ENCODE data around the gene TAPBP. TPM values are rescaled to one million over a fixed set of nuclear protein-coding genes. Genes with fewer than 3 reads are reported as not detected.

Gene TAPBP
- total and polyA plus RNA-seq, 9 of the 15 experiments (the other 6 are each of a cell fraction or from before 2014, with no cell fraction given) = 5.6 to 74.0 (median 22.3) TPM

DNA sequence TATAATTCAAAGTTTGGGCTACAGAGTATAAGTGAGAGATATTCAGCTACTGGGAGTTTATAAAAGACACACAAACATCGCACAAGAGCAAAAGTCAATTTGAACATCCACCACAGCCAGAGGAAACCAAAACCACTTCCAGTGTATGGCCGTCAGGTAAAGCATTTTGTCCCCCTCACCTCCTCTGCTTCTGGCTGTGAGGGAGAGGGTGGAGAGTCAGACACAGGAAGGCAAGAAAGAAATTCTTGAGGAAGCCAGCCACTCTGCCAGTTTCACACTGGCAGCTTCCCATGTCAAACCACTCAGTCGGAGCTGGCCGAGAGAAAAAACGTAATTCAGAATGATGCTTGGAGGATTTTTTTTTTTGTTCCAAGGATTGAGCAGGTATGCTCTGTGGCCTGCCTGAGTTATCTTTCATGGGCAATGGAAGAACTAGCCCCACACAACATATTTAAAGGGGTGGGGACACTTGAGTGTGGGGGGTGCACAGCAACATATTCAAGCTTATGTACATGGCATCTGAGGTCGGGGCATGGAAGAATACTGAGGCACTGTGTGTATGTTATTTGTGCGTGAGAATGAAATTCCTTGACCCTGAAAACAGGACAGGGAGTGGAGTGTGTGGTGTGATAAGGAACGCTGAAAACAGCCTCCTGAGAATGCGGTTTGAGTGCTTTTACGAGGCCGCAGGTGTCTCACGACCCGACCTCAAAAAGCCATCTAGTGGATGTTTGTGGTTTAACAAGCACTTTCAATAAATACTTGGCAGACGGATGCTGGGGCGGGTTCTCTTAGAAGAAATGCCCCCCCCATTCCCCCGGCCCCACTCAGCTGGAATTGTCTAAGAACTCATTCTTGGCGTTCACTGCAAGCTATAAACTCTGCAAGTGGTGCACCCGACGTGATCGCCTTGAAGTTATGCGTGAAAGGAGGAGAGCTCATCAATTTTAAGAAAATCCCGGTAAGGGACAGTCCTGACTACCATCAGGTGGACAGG is 31.1 kb upstream of the TAPBP start (continued):
- TF ChIP-seq E2F8 (IDR thresholded peaks at IDR 0.05; ENCODE audit: low read depth, partially characterized antibody) = peak; percentile 47
- no peak for TF ChIP-seq ZBTB9 (CRISPR knock-in tag; IDR thresholded peaks at IDR 0.05)
- no peak for TF ChIP-seq CREB1 (IDR thresholded peaks at IDR 0.05)
- TF ChIP-seq CREB1 (CRISPR knock-in tag; IDR thresholded peaks at IDR 0.05) = peak; percentile 39; the same call in 1 of the 2 replicates
- no peak for TF ChIP-seq ZNF280B (CRISPR knock-in tag; IDR thresholded peaks at IDR 0.05)
- TF ChIP-seq RNF219 (CRISPR knock-in tag; IDR thresholded peaks at IDR 0.05) = no peak
- TF ChIP-seq, protein P1, sequence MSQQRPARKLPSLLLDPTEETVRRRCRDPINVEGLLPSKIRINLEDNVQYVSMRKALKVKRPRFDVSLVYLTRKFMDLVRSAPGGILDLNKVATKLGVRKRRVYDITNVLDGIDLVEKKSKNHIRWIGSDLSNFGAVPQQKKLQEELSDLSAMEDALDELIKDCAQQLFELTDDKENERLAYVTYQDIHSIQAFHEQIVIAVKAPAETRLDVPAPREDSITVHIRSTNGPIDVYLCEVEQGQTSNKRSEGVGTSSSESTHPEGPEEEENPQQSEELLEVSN (IDR thresholded peaks at IDR 0.05; ENCODE audit: borderline replicate concordance in 1 of 2, extremely low read depth in 1 of 2, insufficient read depth in 1 of 2, insufficient read length in 1 of 2, low read depth in 1 of 2, low read length in 1 of 2, poor library complexity in 1 of 2, severe bottlenecking in 1 of 2) = no peak
- TF ChIP-seq IRF2 (CRISPR knock-in tag; IDR thresholded peaks at IDR 0.05) = no peak
- TF ChIP-seq NFIX (CRISPR knock-in tag; IDR thresholded peaks at IDR 0.05; ENCODE audit: low read depth) = no peak
- no peak for TF ChIP-seq RBM22 (IDR thresholded peaks at IDR 0.05; ENCODE audit: low read depth, low read length, poor library complexity, severe bottlenecking)
- TF ChIP-seq NELFE (IDR thresholded peaks at IDR 0.05; ENCODE audit: insufficient read depth, insufficient read length) = no peak
- TF ChIP-seq ZBTB12 (CRISPR knock-in tag; IDR thresholded peaks at IDR 0.05) = no peak
- TF ChIP-seq, protein P2, sequence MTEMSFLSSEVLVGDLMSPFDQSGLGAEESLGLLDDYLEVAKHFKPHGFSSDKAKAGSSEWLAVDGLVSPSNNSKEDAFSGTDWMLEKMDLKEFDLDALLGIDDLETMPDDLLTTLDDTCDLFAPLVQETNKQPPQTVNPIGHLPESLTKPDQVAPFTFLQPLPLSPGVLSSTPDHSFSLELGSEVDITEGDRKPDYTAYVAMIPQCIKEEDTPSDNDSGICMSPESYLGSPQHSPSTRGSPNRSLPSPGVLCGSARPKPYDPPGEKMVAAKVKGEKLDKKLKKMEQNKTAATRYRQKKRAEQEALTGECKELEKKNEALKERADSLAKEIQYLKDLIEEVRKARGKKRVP (CRISPR knock-in tag; IDR thresholded peaks at IDR 0.05) = no peak

Measured in K562 (cell line).